ENCODE results near the gene GALNT14. TPM values are rescaled to one million over a fixed set of nuclear protein-coding genes. Genes with fewer than 3 reads are reported as not detected.

The GALNT14 gene
- total RNA-seq, 1 donor from 2014 or later, result 5.1 TPM

DNA sequence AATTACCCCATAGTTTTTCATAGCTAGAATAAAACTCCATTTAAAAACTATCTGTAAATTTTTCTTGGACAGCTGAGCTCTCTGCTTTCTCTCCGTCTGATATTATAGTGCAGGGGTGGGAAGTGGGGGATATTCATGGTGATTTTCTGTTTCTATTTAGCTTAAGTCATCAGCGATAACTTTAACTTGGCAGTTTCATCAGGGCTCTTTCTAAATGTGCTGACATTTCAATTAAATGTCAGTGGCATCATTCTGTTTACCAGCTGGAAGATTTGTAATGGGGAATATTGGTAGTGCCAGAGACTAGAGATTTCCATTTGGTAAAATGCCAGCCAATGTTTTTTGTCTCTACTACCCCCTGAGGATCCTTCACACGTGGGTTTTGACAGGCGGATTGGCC, 277.5 kb downstream of the GALNT14 start:
- no peak for DNase-seq (ENCODE audit: low spot score)

Other genes with a start within 250 kb of the GALNT14 start
- 0.96 TPM for gene CAPN14, start 79.1 kb upstream of the GALNT14 start, total RNA-seq (ENCODE audit: insufficient read depth, low replicate concordance)
- gene EHD3, start 95.7 kb upstream of the GALNT14 start, total RNA-seq (ENCODE audit: insufficient read depth, low replicate concordance), result 18.1 TPM